Brain pericyte (primary cell): ENCODE results near the gene MALT1.
A peak's percentile ranks its signal among the peaks of the same experiment; 100 is the strongest.
"Not testable (repeated sequence)": the region's sequence is repeated elsewhere in the genome, so short reads cannot be mapped to it uniquely, and the experiment has no call there.

Experiments
- DNase-seq: peaks from one replicate; pipeline ENCODE4 v3.0.0-alpha.2; 2012; ENCODE audit warnings: low read depth, low spot score

Gene MALT1

GRCh38 chr18:58733866-58734265 is 62.6 kb downstream of the MALT1 start:
- no peak for DNase-seq

- no peak for DNase-seq
These were observed 67.1 kb downstream of the MALT1 start for GRCh38 chr18:58738322-58738721.

GRCh38 chr18:58745914-58746313 is 74.6 kb downstream of the MALT1 start:
- DNase-seq, result no peak

GRCh38 chr18:58748899-58749595 is 77.8 kb downstream of the MALT1 start:
- no peak for DNase-seq

GRCh38 chr18:58753976-58754375 is 82.7 kb downstream of the MALT1 start:
- DNase-seq, result no peak

GRCh38 chr18:58754544-58755068 is 83.3 kb downstream of the MALT1 start:
- DNase-seq, result peak; percentile 15

GRCh38 chr18:58755304-58756010 is 84.2 kb downstream of the MALT1 start:
- DNase-seq, result no peak

- no peak for DNase-seq
These were observed 84.9 kb downstream of the MALT1 start for GRCh38 chr18:58756148-58756547.

GRCh38 chr18:58756596-58757240 is 85.5 kb downstream of the MALT1 start:
- no peak for DNase-seq

GRCh38 chr18:58757351-58757750 is 86.1 kb downstream of the MALT1 start:
- not testable (repeated sequence) for DNase-seq

GRCh38 chr18:58758046-58758445 is 86.8 kb downstream of the MALT1 start:
- DNase-seq, result no peak

- DNase-seq, result no peak
These were observed 87.3 kb downstream of the MALT1 start for GRCh38 chr18:58758606-58759005.

- no peak for DNase-seq
These were observed 90.1 kb downstream of the MALT1 start for GRCh38 chr18:58761241-58761969.

GRCh38 chr18:58761970-58762780 is 90.9 kb downstream of the MALT1 start:
- no peak for DNase-seq

GRCh38 chr18:58762781-58763171 is 91.5 kb downstream of the MALT1 start:
- no peak for DNase-seq

- DNase-seq, result no peak
These were observed 94.9 kb downstream of the MALT1 start for GRCh38 chr18:58766164-58766563.

- no peak for DNase-seq
These were observed 95.7 kb downstream of the MALT1 start for GRCh38 chr18:58766946-58767345.

GRCh38 chr18:58768293-58768974 is 97.2 kb downstream of the MALT1 start:
- DNase-seq, result no peak

GRCh38 chr18:58769321-58769720 is 98.1 kb downstream of the MALT1 start:
- DNase-seq, result no peak

GRCh38 chr18:58770601-58771000 is 99.3 kb downstream of the MALT1 start:
- DNase-seq, result no peak
